Measurements from ENCODE around the gene NEIL1. TPM values are rescaled to one million over a fixed set of nuclear protein-coding genes. Genes with fewer than 3 reads are reported as not detected.
A peak's percentile ranks its signal among the peaks of the same experiment; 100 is the strongest.

Gene NEIL1
- total and polyA plus RNA-seq, 10 of the 15 experiments (the other 5 are each of a cell fraction or from before 2014, with no cell fraction given), result 0.10 to 2.3 (median 0.66) TPM

- Histone ChIP-seq H3K27me3 (replicated peaks in 1 of 2; ENCODE audit: control insufficient read depth in 2 of 2, insufficient read depth in 2 of 2, low read length in 1 of 2) (no peaks in the 10 kb centered on the region), H2AFZ (ENCODE audit: control insufficient read depth, low read depth, low read length) (peak within 1 kb of the TSS; percentile 53), H3K9me3 (replicated peaks; ENCODE audit: control insufficient read depth, insufficient read depth, low read length) (no peaks in the 10 kb centered on the region), H4K20me1 (ENCODE audit: control insufficient read depth, insufficient read depth) (no peaks in the 10 kb centered on the region), H3K36me3 (ENCODE audit: control insufficient read depth in 2 of 2, insufficient read depth in 2 of 2, low read length in 1 of 2) (peaks cover 7 to 22% of the 10 kb centered on the region in 2 experiments), H3K4me2 (ENCODE audit: control insufficient read depth, insufficient read depth) (peak within 1 kb of the TSS; percentile 78), H3K9ac (ENCODE audit: control insufficient read depth, insufficient read depth, low read length) (peak within 1 kb of the TSS; percentile 93), H3K4me3 (peak within 1 kb of the TSS; percentile 75), H3K4me1 (ENCODE audit: control insufficient read depth, insufficient read depth, low read length) (peaks cover 6% of the 10 kb centered on the region), H3K79me2 (ENCODE audit: control insufficient read depth, insufficient read depth, low read length) (peaks cover 8% of the 10 kb centered on the region), H3K27ac (ENCODE audit: control insufficient read depth, insufficient read depth) (peak within 1 kb of the TSS; percentile 91)
- in situ Hi-C loops (cut with MboI) (no loop called here), intact Hi-C loops (cut with micrococcal nuclease; ENCODE audit: unreplicated experiment) (loop anchor here (1.0 to 2.0 kb wide), 3 partner anchors 83 to 315 kb away; partner anchors contain the start of genes IMP3 and SIN3A)
- TSS peak; percentile 45 for BruUV-seq (replicated peaks)
- SMC1A ChIA-PET (ENCODE audit: uncharacterized antibody, unreplicated experiment), result interaction anchor here (0.6 to 3.1 kb wide), 31 partner anchors 10 to 597 kb away, joined by 3 to 24 read pairs (median 4); partner anchors contain the start of genes IMP3, SIN3A and SNUPN
- POLR2A ChIA-PET, result interaction anchor here (0.5 to 3.2 kb wide), 21 partner anchors 12 to 1536 kb away, joined by 3 to 43 read pairs (median 5); partner anchors contain the start of genes COMMD4, IMP3, PPCDC and SIN3A
- RAD21 ChIA-PET (ENCODE audit: unreplicated experiment), result interaction anchor here (0.6 to 4.2 kb wide), 40 partner anchors 22 to 434 kb away, joined by 3 to 113 read pairs (median 4); partner anchors contain the start of genes IMP3, PPCDC, PTPN9 and SCAMP5
- ATAC-seq (peak; percentile 95), DNase-seq (ENCODE audit: low read depth, low spot score) (peak; percentile 95), FAIRE-seq (peak; percentile 97)
- CTCF ChIA-PET, result interaction anchor here (0.5 to 4.9 kb wide), 59 partner anchors 8 to 437 kb away, joined by 3 to 86 read pairs (median 5); partner anchors contain the start of genes COMMD4, IMP3, PPCDC and PTPN9
- under 1% methylated on average over 50 of the region's 67 CpGs for WGBS (ENCODE audit: insufficient coverage, insufficient replicate concordance, low lambda C conversion rate, missing lambda C conversion rate)
- peak; percentile 40 for TF ChIP-seq MAX (IDR thresholded peaks at IDR 0.05; ENCODE audit: low read depth, low read length)
- TF ChIP-seq IKZF2 (IDR thresholded peaks at IDR 0.05), result peak; percentile 58 to 70; a peak in 3 of 4 replicates
- TF ChIP-seq ESRRA (IDR thresholded peaks at IDR 0.05; ENCODE audit: low read length), result no peak; the same call in none of the 2 replicates
- peak; percentile 36 for TF ChIP-seq CHD2 (IDR thresholded peaks at IDR 0.05; ENCODE audit: borderline replicate concordance, low read depth, low read length)
- 0 out of 2 replicates have a peak, but pooled peaks have one; percentile 63 for TF ChIP-seq RBBP5 (conservative IDR thresholded peaks at IDR 0.05)
- no peak for TF ChIP-seq ATF7 (IDR thresholded peaks at IDR 0.05; ENCODE audit: low read depth)
- no peak for TF ChIP-seq FOS (IDR thresholded peaks at IDR 0.05; ENCODE audit: borderline replicate concordance, extremely low read depth, insufficient read length)
- no peak for TF ChIP-seq JUNB (IDR thresholded peaks at IDR 0.05)
- peak; percentile 22 to 53; a peak in 2 of 4 replicates for TF ChIP-seq BHLHE40 (IDR thresholded peaks at IDR 0.05; ENCODE audit: borderline replicate concordance in 1 of 2, low read depth in 2 of 2, low read length in 1 of 2)
- TF ChIP-seq CBFB (IDR thresholded peaks at IDR 0.05; ENCODE audit: low read depth), result peak; percentile 61
- TF ChIP-seq POU2F2 (IDR thresholded peaks at IDR 0.05; ENCODE audit: borderline replicate concordance, low read depth, low read length), result peak; percentile 78
- no peak for TF ChIP-seq ZNF622 (IDR thresholded peaks at IDR 0.05)
- TF ChIP-seq ETV6 (conservative IDR thresholded peaks at IDR 0.05 in 1 of 2, IDR thresholded peaks at IDR 0.05 in 1 of 2; ENCODE audit: borderline replicate concordance in 1 of 2, low read depth in 1 of 2), result no peak; a peak in 1 of 4 replicates
- peak; percentile 77 for TF ChIP-seq POLR2AphosphoS2 (IDR thresholded peaks at IDR 0.05; ENCODE audit: low read depth, low read length)
- TF ChIP-seq ZBED1 (IDR thresholded peaks at IDR 0.05; ENCODE audit: borderline replicate concordance), result peak; percentile 58; the same call in 1 of the 2 replicates
- TF ChIP-seq SMARCA5 (IDR thresholded peaks at IDR 0.05), result peak; percentile 81
- TF ChIP-seq RFX5 (IDR thresholded peaks at IDR 0.05; ENCODE audit: low read depth, low read length), result 0 out of 2 replicates have a peak, but pooled peaks have one; percentile 47
- no peak for TF ChIP-seq EZH2 (IDR thresholded peaks at IDR 0.05; ENCODE audit: borderline replicate concordance, control insufficient read depth, low read depth, low read length)
- peak; percentile 83 for TF ChIP-seq ZNF24 (IDR thresholded peaks at IDR 0.05)
- no peak for TF ChIP-seq IRF5 (IDR thresholded peaks at IDR 0.05; ENCODE audit: borderline replicate concordance)
- TF ChIP-seq STAT1 (conservative IDR thresholded peaks at IDR 0.05), result peak; percentile 90; the same call in 1 of the 2 replicates
- peak; percentile 76 for TF ChIP-seq TCF12 (IDR thresholded peaks at IDR 0.05; ENCODE audit: low read depth, low read length)
- TF ChIP-seq EP300 (IDR thresholded peaks at IDR 0.05; ENCODE audit: borderline replicate concordance in 1 of 2, control insufficient read depth in 1 of 2, low read depth in 2 of 2, low read length in 2 of 2), result no peak
Measured at GRCh38 chr15:75367913-75368688, 21.3 kb downstream of the NEIL1 start, which contains the start of gene MAN2C1. MAN2C1 (minus strand) TSS chr15:75368607; CDS start chr15:75368583, 24 bp downstream.
